HG03025 (cell line): ENCODE results near the gene DGKQ.

ENCODE experiments used
- ATAC-seq: cut with Tn5 transposase; IDR thresholded peaks from one replicate; pipeline ENCODE4 v1.9.1; 2021; ENCODE audit warnings: mild to moderate bottlenecking, moderate library complexity; ENCODE audit not compliant: unreplicated experiment, low FRiP score

The DGKQ gene

DNA sequence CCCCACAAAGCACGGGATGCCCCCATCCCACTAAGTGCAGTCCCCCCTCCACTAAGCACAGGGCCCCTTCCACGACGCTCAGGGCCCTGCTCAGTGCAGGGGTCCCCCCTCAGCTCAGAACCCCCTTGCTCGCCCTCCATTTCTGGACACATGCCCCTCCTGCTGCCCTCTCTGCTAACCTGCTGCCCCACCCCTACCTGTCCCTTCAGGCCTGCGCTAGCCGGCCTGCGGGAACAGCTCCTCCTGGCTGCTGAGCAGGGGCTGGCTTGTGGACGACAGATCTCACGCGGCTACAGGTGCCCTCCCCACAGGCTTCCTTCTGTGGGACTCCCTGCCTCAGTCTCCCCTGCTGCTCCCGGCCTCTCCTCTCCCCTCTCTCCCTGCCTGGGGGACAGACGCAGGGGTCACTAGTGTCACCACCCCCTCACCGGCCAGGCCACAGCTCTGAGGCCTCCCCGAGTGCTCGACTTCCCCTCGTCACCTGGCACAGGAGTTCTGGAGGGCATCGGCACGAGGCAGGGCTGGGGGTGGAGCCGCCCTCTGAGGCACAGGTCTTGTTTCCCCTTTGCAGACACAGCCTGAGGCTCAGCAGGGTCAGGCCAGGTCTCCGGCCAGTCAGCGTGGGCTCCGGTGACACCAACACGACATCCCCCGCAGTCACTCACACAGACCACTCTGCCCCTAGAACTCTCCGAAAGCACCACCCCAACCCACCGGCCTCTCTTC, 62.8 kb downstream of the DGKQ start:
- no peak for ATAC-seq

DNA sequence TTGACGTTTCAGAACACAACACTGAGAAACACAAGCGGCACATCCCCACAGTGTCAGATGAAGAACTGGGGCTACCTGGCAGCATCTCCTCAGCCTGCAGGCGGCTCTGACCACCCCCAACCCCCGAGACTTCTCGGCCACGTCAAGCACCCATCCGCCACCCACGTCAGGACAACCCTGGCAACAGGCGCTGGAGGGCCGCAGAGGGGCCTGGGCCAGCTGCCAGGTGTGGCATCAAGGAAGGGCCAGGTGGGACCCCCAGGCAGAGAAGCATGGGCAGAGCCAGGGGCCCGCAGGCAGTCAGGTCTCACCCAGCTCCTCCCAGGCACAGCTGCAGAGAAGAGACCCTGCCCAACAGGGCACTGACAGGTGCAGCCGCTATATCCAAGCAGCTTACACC, 63.5 kb downstream of the DGKQ start:
- ATAC-seq, result no peak

DNA sequence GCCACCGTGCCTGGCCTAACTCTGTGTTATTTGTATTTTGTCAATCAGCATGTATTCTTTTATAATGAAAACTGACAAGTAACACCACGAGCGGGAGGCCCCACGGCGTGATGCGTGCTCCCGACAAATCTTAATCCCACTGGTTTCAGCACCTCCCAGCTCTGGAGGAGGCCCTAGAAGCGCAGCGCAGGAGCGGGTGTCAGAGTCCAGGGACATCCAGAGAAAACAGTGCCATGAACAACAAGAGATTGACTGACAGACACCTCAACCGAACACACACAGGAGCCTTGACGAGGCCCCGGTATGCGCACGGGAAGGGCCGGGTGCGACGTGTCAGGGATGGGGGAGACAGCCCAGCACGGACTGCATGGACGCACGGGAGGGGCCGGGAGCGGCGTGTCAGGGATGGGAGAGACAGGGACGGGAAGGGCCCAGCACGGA, 64.2 kb downstream of the DGKQ start:
- ATAC-seq, result no peak
